Upper lobe of left lung (tissue), 6 donors: ENCODE results near the gene QSOX1. TPM values are rescaled to one million over a fixed set of nuclear protein-coding genes. Genes with fewer than 3 reads are reported as not detected.

Experiments used
- ATAC-seq, 2 donors: fragments of 200-7000 bp; cut with Tn5 transposase; one replicate each; pipeline ENCODE4 v1.9.1; 2022; ENCODE audit warnings: mild to moderate bottlenecking in 2 of 2, moderate library complexity in 2 of 2; ENCODE audit not compliant: low FRiP score in 2 of 2
- DNase-seq, 2 donors: peaks; one replicate each; pipeline ENCODE4 v3.0.0-alpha.2; 2019 to 2020
- H3K27ac ChIP-seq, 4 donors: fragments of 200-600 bp; sonication (generic); one replicate each; pipeline ENCODE4 v1.5.1; 2016 to 2019
- H3K27me3 ChIP-seq, 4 donors: fragments of 200-600 bp; sonication (generic); one replicate each; pipeline ENCODE4 v1.5.1; 2017 to 2019
- H3K36me3 ChIP-seq, 4 donors: fragments of 200-600 bp; sonication (generic); one replicate each; pipeline ENCODE4 v1.5.1; 2016 to 2019
- H3K4me1 ChIP-seq, 4 donors: fragments of 200-600 bp; sonication (generic); one replicate each; pipeline ENCODE4 v1.5.1; 2018 to 2019
- H3K4me3 ChIP-seq, 4 donors: fragments of 200-600 bp; sonication (generic); one replicate each; pipeline ENCODE4 v1.5.1; 2017 to 2019; ENCODE audit warnings: mild to moderate bottlenecking in 2 of 4, moderate library complexity in 1 of 4
- H3K9me3 ChIP-seq, 4 donors: fragments of 200-600 bp; sonication (generic); one replicate each; pipeline ENCODE4 v1.5.1; 2018 to 2019
- CTCF ChIP-seq, 6 experiments: fragments of 450-650 bp in 4 of 6; fragments of 200-600 bp in 2 of 6; sonication (generic) in 2 of 6; IDR thresholded peaks; one replicate each; pipeline ENCODE4 v1.5.1; 2016 to 2019; ENCODE audit warnings: antibody characterized with exemption in 6 of 6
- EP300 ChIP-seq, 4 donors: sonication (generic); formaldehyde crosslinking; IDR thresholded peaks; one replicate each; pipeline ENCODE4 v1.5.1; 2017; ENCODE audit warnings: antibody characterized with exemption in 4 of 4, control low read depth in 2 of 4
- POLR2A ChIP-seq, 4 donors: fragments of 450-650 bp; IDR thresholded peaks; one replicate each; pipeline ENCODE4 v1.5.1; 2016 to 2017; ENCODE audit warnings: antibody characterized with exemption in 4 of 4, mild to moderate bottlenecking in 2 of 4
- POLR2AphosphoS5 ChIP-seq, 2 donors: sonication (generic); formaldehyde crosslinking; IDR thresholded peaks; one replicate each; pipeline ENCODE4 v1.5.1; 2017; ENCODE audit warnings: antibody characterized with exemption in 2 of 2
- WGBS, 2 donors: methylation state at CpG; one replicate each; pipeline ENCODE4 v1.1.5; 2017 to 2018; 5-methylcytosine and 5-hydroxymethylcytosine counted together
- total RNA-seq, 6 donors: library from RNA; depleted of rRNA in 4 of 6; stranded (reverse); fragments of >200 nt in 4 of 6; gene quantifications; one replicate each; pipeline versions ENCODE4 v1.1.0 to v1.2.1, GENCODE V29; 2016 to 2021
- donor health status: DM: no; HTN: no; CAD: no; lungs with moderate emphysema.
- donor health status: DM: no; HTN: yes; CAD: no; lungs with severe emphysema.

QSOX1 gene
- total RNA-seq, 6 donors from 2014 or later = 61.8 to 380 (median 201) TPM

GRCh38 chr1:180181048-180181447 lies 26.4 kb downstream of the QSOX1 start:
- Histone ChIP-seq H3K36me3 (peaks cover 20 to 78% (median 58%) of the 10 kb centered on the region in 4 donors), H3K9me3 (no peaks in the 10 kb centered on the region), H3K27me3 (no peaks in the 10 kb centered on the region), H3K4me3 (no peak overlapping the region), H3K27ac (no peak overlapping the region), H3K4me1 (no peaks in the 10 kb centered on the region)
- WGBS, 2 donors = 86 to 87% methylated on average over 7 of the region's 7 CpGs
- ATAC-seq (no peak), DNase-seq (no peak)
- TF ChIP-seq POLR2A (IDR thresholded peaks at IDR 0.05) = no peak
- no peak for TF ChIP-seq POLR2AphosphoS5 (IDR thresholded peaks at IDR 0.05)
- TF ChIP-seq CTCF (IDR thresholded peaks at IDR 0.05) = no peak
- TF ChIP-seq EP300 (IDR thresholded peaks at IDR 0.05) = no peak

- Histone ChIP-seq H3K36me3 (peaks cover 21 to 82% (median 63%) of the 10 kb centered on the region in 4 donors), H3K4me3 (no peak overlapping the region), H3K9me3 (no peaks in the 10 kb centered on the region), H3K4me1 (no peaks in the 10 kb centered on the region), H3K27ac (no peak overlapping the region), H3K27me3 (no peaks in the 10 kb centered on the region)
- WGBS, 2 donors = 92 to 94% methylated on average over 21 to 23 of the region's 23 CpGs
- ATAC-seq (no peak), DNase-seq (no peak)
- TF ChIP-seq EP300 (IDR thresholded peaks at IDR 0.05) (no peak), POLR2A (IDR thresholded peaks at IDR 0.05) (no peak), CTCF (IDR thresholded peaks at IDR 0.05) (no peak), POLR2AphosphoS5 (IDR thresholded peaks at IDR 0.05) (no peak)
Measured at GRCh38 chr1:180181996-180182642, 27.4 kb downstream of the QSOX1 start.

GRCh38 chr1:180182643-180183311 lies 28.1 kb downstream of the QSOX1 start:
- no peaks in the 10 kb centered on the region for H3K9me3 ChIP-seq
- no peak overlapping the region for H3K27ac ChIP-seq
- DNase-seq = no peak
- no peak for TF ChIP-seq EP300 (IDR thresholded peaks at IDR 0.05)
- TF ChIP-seq POLR2A (IDR thresholded peaks at IDR 0.05) = no peak
- TF ChIP-seq POLR2AphosphoS5 (IDR thresholded peaks at IDR 0.05) = no peak
- TF ChIP-seq CTCF (IDR thresholded peaks at IDR 0.05) = no peak
- ATAC-seq = no peak
- peaks cover 24 to 89% (median 69%) of the 10 kb centered on the region in 4 donors for H3K36me3 ChIP-seq
- H3K4me3 ChIP-seq = no peak overlapping the region
- no peaks in the 10 kb centered on the region for H3K27me3 ChIP-seq
- 92 to 94% methylated on average over 11 to 15 of the region's 22 CpGs for WGBS, 2 donors
- H3K4me1 ChIP-seq = no peaks in the 10 kb centered on the region

- Histone ChIP-seq H3K27ac (no peak overlapping the region), H3K9me3 (no peaks in the 10 kb centered on the region), H3K36me3 (peaks cover 24 to 94% (median 73%) of the 10 kb centered on the region in 4 donors), H3K27me3 (no peaks in the 10 kb centered on the region), H3K4me3 (no peak overlapping the region), H3K4me1 (no peaks in the 10 kb centered on the region)
- DNase-seq (no peak), ATAC-seq (no peak)
- WGBS, 2 donors = 96 to 97% methylated on average over 10 of the region's 10 CpGs
- TF ChIP-seq POLR2AphosphoS5 (IDR thresholded peaks at IDR 0.05) (no peak), POLR2A (IDR thresholded peaks at IDR 0.05) (no peak), EP300 (IDR thresholded peaks at IDR 0.05) (no peak), CTCF (IDR thresholded peaks at IDR 0.05) (no peak)
Measured at GRCh38 chr1:180183426-180183825, 28.8 kb downstream of the QSOX1 start.
